IMR-90 (cell line): ENCODE results near the gene TNPO1. TPM values are rescaled to one million over a fixed set of nuclear protein-coding genes. Genes with fewer than 3 reads are reported as not detected.

Experiments used
- ATAC-seq: fragments of 200-7000 bp; cut with Tn5 transposase; 2 replicates; pipeline ENCODE4 v1.9.1; 2020; ENCODE audit warnings: low read depth, mild to moderate bottlenecking, moderate library complexity
- BruUV-seq: library from RNA; stranded (reverse); fragments of 400-500 nt; replicated peaks from 2 replicates; lab custom pipeline; 2021; lab: Mats Ljungman, UMichigan
- CTCF ChIA-PET: fragments of 300-600 bp; formaldehyde crosslinking; extraction: SDS; loops from one replicate; lab custom pipeline; 2021; ENCODE audit warnings: antibody characterized with exemption; lab: Yijun Ruan, JAX
- POLR2A ChIA-PET: fragments of 300-600 bp; sonication (Branson Sonifier 250); formaldehyde crosslinking; loops from one replicate; lab custom pipeline; 2022; ENCODE audit warnings: antibody characterized with exemption; ENCODE audit not compliant: unreplicated experiment; lab: Charles Lee
- DNase-seq: peaks from one replicate; pipeline ENCODE4 v3.0.0; 2013
- H2AFZ ChIP-seq: replicated peaks from 2 replicates; pipeline ENCODE3; 2013; ENCODE audit warnings: low read length, mild to moderate bottlenecking; ENCODE audit not compliant: poor library complexity
- H2AK5ac ChIP-seq: 2 replicates; pipeline ENCODE4 v1.6.1; 2013; ENCODE audit warnings: low read depth, low read length, inconsistent platforms
- H2AK9ac ChIP-seq: replicated peaks from 2 replicates; pipeline ENCODE3; 2013; ENCODE audit warnings: mild to moderate bottlenecking, low read depth, low read length, moderate library complexity; ENCODE audit not compliant: poor library complexity
- H2BK120ac ChIP-seq: 2 replicates; pipeline ENCODE4 v1.6.1; 2013; ENCODE audit warnings: low read depth, low read length, inconsistent platforms
- H2BK15ac ChIP-seq: 3 replicates; pipeline ENCODE4 v1.6.1; 2013; ENCODE audit warnings: low read depth, low read length, inconsistent platforms
- H2BK20ac ChIP-seq: 2 replicates; pipeline ENCODE4 v1.6.1; 2013; ENCODE audit warnings: low read depth, mild to moderate bottlenecking, inconsistent platforms, low read length, moderate library complexity
- H2BK5ac ChIP-seq: 2 replicates; pipeline ENCODE4 v1.6.1; 2013; ENCODE audit warnings: mild to moderate bottlenecking, low read depth, low read length, inconsistent platforms; ENCODE audit not compliant: poor library complexity, severe bottlenecking
- H3K14ac ChIP-seq: replicated peaks from 2 replicates; pipeline ENCODE4 v1.6.1; 2013; ENCODE audit warnings: low read depth, low read length, inconsistent platforms
- H3K18ac ChIP-seq: 2 replicates; pipeline ENCODE4 v1.6.1; 2013; ENCODE audit warnings: low read depth, low read length, control low read depth
- H3K23ac ChIP-seq: 2 replicates; pipeline ENCODE4 v1.6.1; 2013; ENCODE audit warnings: low read depth, low read length, inconsistent platforms
- H3K27ac ChIP-seq: 2 replicates; pipeline ENCODE4 v1.5.1; 2013; ENCODE audit warnings: mild to moderate bottlenecking, control low read depth, low read length; ENCODE audit not compliant: insufficient read depth
- H3K27me3 ChIP-seq: 2 replicates; pipeline ENCODE4 v1.6.1; 2013; ENCODE audit warnings: low read length; ENCODE audit not compliant: control insufficient read depth, insufficient read depth
- H3K36me3 ChIP-seq: 2 replicates; pipeline ENCODE4 v1.6.1; 2013; ENCODE audit warnings: low read length, mixed read lengths; ENCODE audit not compliant: control insufficient read depth, insufficient read depth
- H3K4ac ChIP-seq: 2 replicates; pipeline ENCODE4 v1.6.1; 2013; ENCODE audit warnings: low read depth, low read length, inconsistent platforms
- H3K4me1 ChIP-seq: 2 replicates; pipeline ENCODE4 v1.6.1; 2013; ENCODE audit warnings: low read length, mixed read lengths; ENCODE audit not compliant: control insufficient read depth, insufficient read depth
- H3K4me2 ChIP-seq: 2 replicates; pipeline ENCODE4 v1.6.1; 2013; ENCODE audit warnings: low read depth, mild to moderate bottlenecking, control low read depth, low read length, moderate library complexity
- H3K4me3 ChIP-seq: 2 replicates; pipeline ENCODE4 v1.5.1; 2013; ENCODE audit warnings: low read depth, mild to moderate bottlenecking, control low read depth, low read length, moderate library complexity; ENCODE audit not compliant: insufficient read depth
- H3K56ac ChIP-seq: 2 replicates; pipeline ENCODE4 v1.6.1; 2013; ENCODE audit warnings: low read length, inconsistent platforms; ENCODE audit not compliant: insufficient read depth; ENCODE audit errors: extremely low read depth
- H3K79me1 ChIP-seq, 2 experiments: 2 replicates each; pipeline ENCODE4 v1.6.1; 2013; ENCODE audit warnings: low read length in 2 of 2, inconsistent platforms in 1 of 2, low read depth in 1 of 2
- H3K9ac ChIP-seq: 2 replicates; pipeline ENCODE4 v1.6.1; 2013; ENCODE audit warnings: low read depth, low read length, control low read depth
- H3K9me1 ChIP-seq: 2 replicates; pipeline ENCODE4 v1.6.1; 2013; ENCODE audit warnings: low read length, inconsistent platforms; ENCODE audit not compliant: insufficient read depth
- H3K9me3 ChIP-seq: 2 replicates; pipeline ENCODE4 v1.6.1; 2013; ENCODE audit warnings: low read length; ENCODE audit not compliant: control insufficient read depth, insufficient read depth
- H4K20me1 ChIP-seq: 2 replicates; pipeline ENCODE4 v1.6.1; 2013; ENCODE audit warnings: low read length, inconsistent platforms; ENCODE audit not compliant: insufficient read depth
- H4K5ac ChIP-seq: 2 replicates; pipeline ENCODE4 v1.6.1; 2013; ENCODE audit warnings: mild to moderate bottlenecking, low read depth, low read length, control low read depth
- H4K8ac ChIP-seq, 2 experiments: 2 replicates each; pipeline ENCODE4 v1.6.1; 2013; ENCODE audit warnings: low read depth in 2 of 2, low read length in 2 of 2, control low read depth in 1 of 2, inconsistent platforms in 1 of 2
- H4K91ac ChIP-seq: 2 replicates; pipeline ENCODE4 v1.6.1; 2013; ENCODE audit warnings: low read depth, low read length, inconsistent platforms; ENCODE audit not compliant: insufficient read depth
- CEBPB ChIP-seq: IDR thresholded peaks from 2 replicates; pipeline ENCODE4 v1.6.1; 2012; ENCODE audit warnings: low read depth, low read length, improper control_type of control experiment
- RAD21 ChIP-seq: IDR thresholded peaks from 2 replicates; pipeline ENCODE4 v1.6.1; 2012; ENCODE audit warnings: low read length, improper control_type of control experiment
- WGBS, 2 experiments: methylation state at CpG; one replicate each; pipeline versions ENCODE4 v1.1.5 to v1.1.7; 2013; ENCODE audit warnings: missing lambda C conversion rate in 2 of 2; ENCODE audit not compliant: insufficient read length in 1 of 2; ENCODE audit errors: extremely low coverage in 2 of 2; 5-methylcytosine and 5-hydroxymethylcytosine counted together
- dilution Hi-C: fragments of 300-500 bp; cut with HindIII; formaldehyde crosslinking; loops from one replicate; pipeline ENCODE4 v1.14.3; 2018; ENCODE audit warnings: low sequenced_read_pairs; ENCODE audit not compliant: unreplicated experiment
- in situ Hi-C: fragments of 300-500 bp; cut with MboI; formaldehyde crosslinking; loops from 3 replicates; pipeline ENCODE4 v1.14.3; 2019; ENCODE audit warnings: low sequenced_read_pairs, inconsistent platforms, mixed read lengths
- intact Hi-C: fragments of 100-400 bp; cut with micrococcal nuclease; formaldehyde crosslinking; loops from 2 replicates; pipeline ENCODE4 v1.10.0; 2022
- polyA plus RNA-seq, 3 experiments: library from polyadenylated mRNA; depleted of rRNA; stranded (reverse); fragments of >200 nt; gene quantifications; 2 replicates each; pipeline ENCODE4 v1.2.3, GENCODE V29; 2012; ENCODE audit warnings: low replicate concordance in 1 of 3
- total RNA-seq: library from RNA; depleted of rRNA; stranded (reverse); fragments of >200 nt; gene quantifications from 2 replicates; pipeline ENCODE4 v1.2.3, GENCODE V29; 2012

Gene TNPO1
- total and polyA plus RNA-seq, 2 of the 4 experiments (the other 2 are of a cell fraction) = 45.5 to 400 TPM

GRCh38 chr5:72831685-72832084, 15.2 kb downstream of the TNPO1 start:
- H3K36me3 ChIP-seq = no peaks in the 10 kb centered on the region; the same call in 1 of the 2 replicates
- H2AK5ac ChIP-seq = no peak overlapping the region
- no peak overlapping the region for H3K18ac ChIP-seq
- no peak overlapping the region for H3K27ac ChIP-seq
- dilution Hi-C loops (no loop called here), in situ Hi-C loops (no loop called here), intact Hi-C loops (no loop called here)
- no peak overlapping the region for H4K5ac ChIP-seq
- H2BK5ac ChIP-seq = no peak overlapping the region
- peaks cover 6% of the 10 kb centered on the region; the same call in 1 of the 2 replicates for H3K4me1 ChIP-seq
- no peak overlapping the region for H3K14ac ChIP-seq
- no peak overlapping the region for H4K91ac ChIP-seq
- no peak overlapping the region for H3K56ac ChIP-seq
- H3K4me3 ChIP-seq = no peak overlapping the region
- no peak overlapping the region for H2BK15ac ChIP-seq
- ChIA-PET POLR2A (no interaction called here), CTCF (interaction anchor here (2.2 kb wide), 1 partner anchor 14 kb away, joined by 6 read pairs; no protein-coding TSS in a partner anchor)
- H3K9ac ChIP-seq = no peak overlapping the region
- H2AFZ ChIP-seq = no peak overlapping the region
- no peak overlapping the region for H4K8ac ChIP-seq
- H3K23ac ChIP-seq = no peak overlapping the region
- ATAC-seq = no peak
- H3K4ac ChIP-seq = no peak overlapping the region
- peaks cover 81% of the 10 kb centered on the region for H4K20me1 ChIP-seq
- no peaks in the 10 kb centered on the region for H3K27me3 ChIP-seq
- no peak overlapping the region for H2BK120ac ChIP-seq
- no peak overlapping the region for H3K4me2 ChIP-seq
- H2AK9ac ChIP-seq = no peak overlapping the region
- WGBS, 2 experiments = no CpG with 5 or more reads among the region's 4 CpGs
- H3K79me1 ChIP-seq = peaks cover 37 to 77% of the 10 kb centered on the region in 2 experiments
- H2BK20ac ChIP-seq = no peak overlapping the region
- DNase-seq = no peak
- 0 out of 2 replicates have a peak, but pooled peaks have one; percentile 11 for TF ChIP-seq CEBPB
- TF ChIP-seq RAD21 = no peak
- no peaks in the 10 kb centered on the region for H3K9me3 ChIP-seq
- no TSS peak for BruUV-seq
- H3K9me1 ChIP-seq = peaks cover 15% of the 10 kb centered on the region
